ENCODE results near the gene IFT25. TPM values are rescaled to one million over a fixed set of nuclear protein-coding genes. Genes with fewer than 3 reads are reported as not detected.
"Not testable (repeated sequence)": the region's sequence is repeated elsewhere in the genome, so short reads cannot be mapped to it uniquely, and the experiment has no call there.

The IFT25 gene
- polyA plus RNA-seq = 10 to 100 TPM; 18.9 to 23.7 TPM

GRCh38 chr1:53945433-53946251 is at the start of gene IFT25:
Gene IFT25 (minus strand): TSS chr1:53945699. CDS start chr1:53940082, 5,617 bp downstream.
- 1% methylated on average over 57 to 90 of the region's 90 CpGs for WGBS, 2 donors
- peak within 1 kb of the TSS; percentile 96 for H3K27ac ChIP-seq (ENCODE audit: low read depth in 2 of 2, low read length in 1 of 2)
- H3K4me3 ChIP-seq (ENCODE audit: low read depth in 1 of 2, low read length in 2 of 2) = peak within 1 kb of the TSS; percentile 80 to 86
- H3K9me3 ChIP-seq (ENCODE audit: control insufficient read depth in 2 of 2, insufficient read depth in 1 of 2, low read depth in 1 of 2, low read length in 1 of 2) = no peaks in the 10 kb centered on the region
- peaks cover 0 to 3% of the 10 kb centered on the region in 2 donors for H3K36me3 ChIP-seq (ENCODE audit: control insufficient read depth in 2 of 2, insufficient read depth in 2 of 2, low read length in 1 of 2)
- H3K27me3 ChIP-seq (ENCODE audit: control insufficient read depth in 1 of 2, insufficient read depth in 2 of 2, low read length in 2 of 2) = no peaks in the 10 kb centered on the region
- peaks cover 0 to 6% of the 10 kb centered on the region in 2 donors for H3K4me1 ChIP-seq (ENCODE audit: control insufficient read depth in 2 of 2, insufficient read depth in 2 of 2, low read length in 1 of 2)

- not testable (repeated sequence) for H3K27me3 ChIP-seq (ENCODE audit: control insufficient read depth in 1 of 2, insufficient read depth in 2 of 2, low read length in 2 of 2); H3K27ac ChIP-seq (ENCODE audit: low read depth in 2 of 2, low read length in 1 of 2); H3K4me1 ChIP-seq (ENCODE audit: control insufficient read depth in 2 of 2, insufficient read depth in 2 of 2, low read length in 1 of 2); H3K4me3 ChIP-seq (ENCODE audit: low read depth in 1 of 2, low read length in 2 of 2); H3K9me3 ChIP-seq (ENCODE audit: control insufficient read depth in 2 of 2, insufficient read depth in 1 of 2, low read depth in 1 of 2, low read length in 1 of 2); H3K36me3 ChIP-seq (ENCODE audit: control insufficient read depth in 2 of 2, insufficient read depth in 2 of 2, low read length in 1 of 2)
- 82 to 95% methylated on average over 2 of the region's 2 CpGs for WGBS, 2 donors
Observed at GRCh38 chr1:53994516-53994915, 49.0 kb upstream of the IFT25 start.

DNA sequence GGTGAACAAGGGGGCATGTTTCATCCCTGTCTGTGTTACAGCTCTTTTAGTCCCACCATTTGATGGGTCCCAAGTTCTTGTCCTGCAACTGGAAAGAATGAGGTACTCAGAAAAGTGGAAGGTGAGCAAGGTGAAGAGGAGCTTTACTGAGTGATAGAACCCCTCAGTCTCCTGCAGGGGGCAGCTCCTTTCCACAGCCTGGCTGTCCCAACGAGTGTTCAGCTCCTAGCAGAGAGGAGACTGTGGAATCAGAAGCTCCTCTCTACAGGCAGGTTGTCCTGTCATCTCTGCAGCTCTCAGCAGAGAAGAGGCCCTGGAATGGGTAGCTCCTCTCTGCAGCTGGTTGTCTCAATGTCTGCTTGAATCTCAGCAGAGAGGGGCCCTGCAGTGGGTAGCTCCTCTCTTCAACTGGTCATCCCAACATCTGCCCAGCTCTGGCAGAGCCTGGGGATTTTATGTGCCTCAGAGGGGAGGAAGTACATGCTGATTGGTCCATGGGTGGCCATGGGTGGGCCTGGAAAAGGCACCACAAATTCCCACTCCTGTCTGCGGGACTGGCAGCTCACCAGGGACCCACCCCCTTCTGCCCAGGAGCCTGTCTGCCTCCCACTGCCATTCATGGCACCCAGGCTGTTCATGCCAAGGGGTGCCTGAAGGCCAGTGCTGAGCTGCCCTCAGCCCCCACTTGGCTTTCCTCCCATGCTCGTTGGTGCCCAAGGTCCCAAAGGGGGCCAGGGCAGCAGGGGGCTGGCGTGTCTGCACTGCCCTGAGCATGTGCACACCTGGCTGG is 46.8 kb upstream of the IFT25 start:
- H3K4me1 ChIP-seq (ENCODE audit: control insufficient read depth in 2 of 2, insufficient read depth in 2 of 2, low read length in 1 of 2) = no peaks in the 10 kb centered on the region
- no peak overlapping the region for H3K27ac ChIP-seq (ENCODE audit: low read depth in 2 of 2, low read length in 1 of 2)
- WGBS, 2 donors = 65 to 83% methylated on average over 4 of the region's 4 CpGs

GRCh38 chr1:53987880-53988279 is 42.4 kb upstream of the IFT25 start:
- 78 to 80% methylated on average over 2 of the region's 2 CpGs for WGBS, 2 donors

More for the DNA sequence above, 46.8 kb upstream of the IFT25 start:
- Histone ChIP-seq H3K27me3 (ENCODE audit: control insufficient read depth in 1 of 2, insufficient read depth in 2 of 2, low read length in 2 of 2) (no peaks in the 10 kb centered on the region), H3K9me3 (ENCODE audit: control insufficient read depth in 2 of 2, insufficient read depth in 1 of 2, low read depth in 1 of 2, low read length in 1 of 2) (no peaks in the 10 kb centered on the region), H3K36me3 (ENCODE audit: control insufficient read depth in 2 of 2, insufficient read depth in 2 of 2, low read length in 1 of 2) (no peaks in the 10 kb centered on the region), H3K4me3 (ENCODE audit: low read depth in 1 of 2, low read length in 2 of 2) (no peak overlapping the region)

GRCh38 chr1:53986458-53986857 is 41.0 kb upstream of the IFT25 start:
- no peaks in the 10 kb centered on the region for H3K27me3 ChIP-seq (ENCODE audit: control insufficient read depth in 1 of 2, insufficient read depth in 2 of 2, low read length in 2 of 2)
- no peak overlapping the region for H3K4me3 ChIP-seq (ENCODE audit: low read depth in 1 of 2, low read length in 2 of 2)
- no peaks in the 10 kb centered on the region for H3K36me3 ChIP-seq (ENCODE audit: control insufficient read depth in 2 of 2, insufficient read depth in 2 of 2, low read length in 1 of 2)
- no peak overlapping the region for H3K27ac ChIP-seq (ENCODE audit: low read depth in 2 of 2, low read length in 1 of 2)
- no peaks in the 10 kb centered on the region for H3K4me1 ChIP-seq (ENCODE audit: control insufficient read depth in 2 of 2, insufficient read depth in 2 of 2, low read length in 1 of 2)
- H3K9me3 ChIP-seq (ENCODE audit: control insufficient read depth in 2 of 2, insufficient read depth in 1 of 2, low read depth in 1 of 2, low read length in 1 of 2) = no peaks in the 10 kb centered on the region
- 85 to 92% methylated on average over 3 of the region's 3 CpGs for WGBS, 2 donors

More at GRCh38 chr1:53987880-53988279, 42.4 kb upstream of the IFT25 start:
- Histone ChIP-seq H3K9me3 (ENCODE audit: control insufficient read depth in 2 of 2, insufficient read depth in 1 of 2, low read depth in 1 of 2, low read length in 1 of 2) (no peaks in the 10 kb centered on the region), H3K4me1 (ENCODE audit: control insufficient read depth in 2 of 2, insufficient read depth in 2 of 2, low read length in 1 of 2) (no peaks in the 10 kb centered on the region), H3K36me3 (ENCODE audit: control insufficient read depth in 2 of 2, insufficient read depth in 2 of 2, low read length in 1 of 2) (no peaks in the 10 kb centered on the region), H3K27me3 (ENCODE audit: control insufficient read depth in 1 of 2, insufficient read depth in 2 of 2, low read length in 2 of 2) (no peaks in the 10 kb centered on the region), H3K27ac (ENCODE audit: low read depth in 2 of 2, low read length in 1 of 2) (no peak overlapping the region), H3K4me3 (ENCODE audit: low read depth in 1 of 2, low read length in 2 of 2) (no peak overlapping the region)

GRCh38 chr1:53984726-53985125 is 39.2 kb upstream of the IFT25 start:
- no peaks in the 10 kb centered on the region for H3K4me1 ChIP-seq (ENCODE audit: control insufficient read depth in 2 of 2, insufficient read depth in 2 of 2, low read length in 1 of 2)
- H3K9me3 ChIP-seq (ENCODE audit: control insufficient read depth in 2 of 2, insufficient read depth in 1 of 2, low read depth in 1 of 2, low read length in 1 of 2) = no peaks in the 10 kb centered on the region
- no peaks in the 10 kb centered on the region for H3K36me3 ChIP-seq (ENCODE audit: control insufficient read depth in 2 of 2, insufficient read depth in 2 of 2, low read length in 1 of 2)
- H3K27ac ChIP-seq (ENCODE audit: low read depth in 2 of 2, low read length in 1 of 2) = no peak overlapping the region
- no peaks in the 10 kb centered on the region for H3K27me3 ChIP-seq (ENCODE audit: control insufficient read depth in 1 of 2, insufficient read depth in 2 of 2, low read length in 2 of 2)
- no peak overlapping the region for H3K4me3 ChIP-seq (ENCODE audit: low read depth in 1 of 2, low read length in 2 of 2)

GRCh38 chr1:53982763-53983104 is 37.2 kb upstream of the IFT25 start:
- Histone ChIP-seq H3K4me3 (ENCODE audit: low read depth in 1 of 2, low read length in 2 of 2) (no peak overlapping the region), H3K4me1 (ENCODE audit: control insufficient read depth in 2 of 2, insufficient read depth in 2 of 2, low read length in 1 of 2) (no peaks in the 10 kb centered on the region), H3K36me3 (ENCODE audit: control insufficient read depth in 2 of 2, insufficient read depth in 2 of 2, low read length in 1 of 2) (no peaks in the 10 kb centered on the region), H3K27ac (ENCODE audit: low read depth in 2 of 2, low read length in 1 of 2) (peak overlapping the region; percentile 26 to 61), H3K27me3 (ENCODE audit: control insufficient read depth in 1 of 2, insufficient read depth in 2 of 2, low read length in 2 of 2) (no peaks in the 10 kb centered on the region), H3K9me3 (ENCODE audit: control insufficient read depth in 2 of 2, insufficient read depth in 1 of 2, low read depth in 1 of 2, low read length in 1 of 2) (no peaks in the 10 kb centered on the region)
- 29 to 32% methylated on average over 4 of the region's 4 CpGs for WGBS, 2 donors

GRCh38 chr1:53982034-53982762 is 36.7 kb upstream of the IFT25 start:
- 38 to 46% methylated on average over 20 of the region's 20 CpGs for WGBS, 2 donors
- H3K27me3 ChIP-seq (ENCODE audit: control insufficient read depth in 1 of 2, insufficient read depth in 2 of 2, low read length in 2 of 2) = no peaks in the 10 kb centered on the region
- H3K27ac ChIP-seq (ENCODE audit: low read depth in 2 of 2, low read length in 1 of 2) = peak overlapping the region; percentile 26 to 61
- no peak overlapping the region for H3K4me3 ChIP-seq (ENCODE audit: low read depth in 1 of 2, low read length in 2 of 2)
- no peaks in the 10 kb centered on the region for H3K9me3 ChIP-seq (ENCODE audit: control insufficient read depth in 2 of 2, insufficient read depth in 1 of 2, low read depth in 1 of 2, low read length in 1 of 2)
- no peaks in the 10 kb centered on the region for H3K4me1 ChIP-seq (ENCODE audit: control insufficient read depth in 2 of 2, insufficient read depth in 2 of 2, low read length in 1 of 2)
- H3K36me3 ChIP-seq (ENCODE audit: control insufficient read depth in 2 of 2, insufficient read depth in 2 of 2, low read length in 1 of 2) = no peaks in the 10 kb centered on the region

DNA sequence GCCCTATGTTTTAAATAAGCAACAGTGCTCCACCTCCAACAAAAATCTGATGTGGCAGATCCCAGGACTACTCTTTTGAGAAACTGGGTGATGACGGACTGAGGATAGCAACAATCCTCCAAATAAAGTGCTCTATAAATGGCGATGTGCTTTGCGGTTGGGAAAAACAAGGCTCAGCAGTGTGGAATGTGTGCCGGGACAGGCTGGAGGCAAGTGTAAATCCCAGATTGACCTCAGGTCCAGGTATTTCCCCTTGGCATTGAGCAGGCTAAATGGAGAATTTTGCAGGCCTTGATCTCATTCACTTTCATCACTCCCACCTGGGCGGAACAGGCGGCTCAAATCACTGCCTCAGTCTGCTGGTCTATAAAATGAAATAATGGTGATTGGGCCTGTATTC is 35.7 kb upstream of the IFT25 start:
- H3K9me3 ChIP-seq (ENCODE audit: control insufficient read depth in 2 of 2, insufficient read depth in 1 of 2, low read depth in 1 of 2, low read length in 1 of 2) = no peaks in the 10 kb centered on the region
- no peaks in the 10 kb centered on the region for H3K4me1 ChIP-seq (ENCODE audit: control insufficient read depth in 2 of 2, insufficient read depth in 2 of 2, low read length in 1 of 2)
- no peaks in the 10 kb centered on the region for H3K27me3 ChIP-seq (ENCODE audit: control insufficient read depth in 1 of 2, insufficient read depth in 2 of 2, low read length in 2 of 2)
- H3K27ac ChIP-seq (ENCODE audit: low read depth in 2 of 2, low read length in 1 of 2) = peak overlapping the region in 1 of 2 donors; percentile 47
- no peak overlapping the region for H3K4me3 ChIP-seq (ENCODE audit: low read depth in 1 of 2, low read length in 2 of 2)
- WGBS, 2 donors = 88 to 90% methylated on average over 6 of the region's 6 CpGs
- H3K36me3 ChIP-seq (ENCODE audit: control insufficient read depth in 2 of 2, insufficient read depth in 2 of 2, low read length in 1 of 2) = no peaks in the 10 kb centered on the region
